T47D (cell line): ENCODE measurements around the gene RGS1.
"Not testable (repeated sequence)": the region's sequence is repeated elsewhere in the genome, so short reads cannot be mapped to it uniquely, and the experiment has no call there.

ENCODE experiments used
- DNase-seq, 2 experiments: peaks; one replicate each; pipeline versions ENCODE4 v3.0.0 to v3.0.0-alpha.2; 2011 to 2012; ENCODE audit warnings: low read depth in 1 of 2, low spot score in 1 of 2
- JUND ChIP-seq: IDR thresholded peaks from 2 replicates; pipeline ENCODE4 v1.6.1; 2012; ENCODE audit warnings: low read depth
- in situ Hi-C: cut with HindIII; loops from 2 replicates; pipeline ENCODE4 v1.10.0; 2016; ENCODE audit warnings: low sequenced_read_pairs, low pct_unique_long_range_greater_than_20kb

The RGS1 gene

DNA sequence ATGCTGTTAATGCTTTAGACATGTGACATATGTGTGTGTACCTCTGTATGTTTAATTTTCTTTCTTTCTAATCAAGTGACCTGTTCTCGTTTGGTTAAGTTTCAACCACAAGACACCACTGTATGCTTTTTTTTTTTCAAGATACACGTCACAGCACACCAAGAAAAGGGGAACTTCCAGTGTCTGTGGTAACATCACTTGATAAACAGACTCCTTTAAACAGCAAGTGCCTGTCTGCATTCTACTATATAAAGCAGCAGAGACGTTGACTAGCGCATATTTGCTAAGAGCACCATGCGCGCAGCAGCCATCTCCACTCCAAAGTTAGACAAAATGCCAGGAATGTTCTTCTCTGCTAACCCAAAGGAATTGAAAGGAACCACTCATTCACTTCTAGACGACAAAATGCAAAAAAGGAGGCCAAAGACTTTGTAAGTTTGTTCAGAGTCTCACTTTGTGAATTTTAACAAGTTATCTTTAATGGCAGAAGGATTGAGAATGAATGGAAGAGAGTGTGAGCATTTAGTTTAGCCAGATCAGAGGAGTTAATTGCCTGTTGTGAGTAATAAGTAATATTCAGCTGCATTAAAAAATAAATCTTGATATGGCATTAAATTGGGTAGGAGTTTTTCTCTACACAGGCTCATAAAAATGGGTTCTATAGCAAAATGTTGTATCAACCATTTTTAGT, at the start of gene RGS1:
RGS1 (plus strand) TSS at position 275 of the 691 bp plus-strand sequence; CDS start at position 295, 20 bp downstream.
- no peak for TF ChIP-seq JUND
- in situ Hi-C loops: no loop called here
- no peak for DNase-seq

GRCh38 chr1:192527111-192527795, 48.3 kb upstream of the RGS1 start:
- in situ Hi-C loops: no loop called here
- DNase-seq: no peak
- no peak for TF ChIP-seq JUND

DNA sequence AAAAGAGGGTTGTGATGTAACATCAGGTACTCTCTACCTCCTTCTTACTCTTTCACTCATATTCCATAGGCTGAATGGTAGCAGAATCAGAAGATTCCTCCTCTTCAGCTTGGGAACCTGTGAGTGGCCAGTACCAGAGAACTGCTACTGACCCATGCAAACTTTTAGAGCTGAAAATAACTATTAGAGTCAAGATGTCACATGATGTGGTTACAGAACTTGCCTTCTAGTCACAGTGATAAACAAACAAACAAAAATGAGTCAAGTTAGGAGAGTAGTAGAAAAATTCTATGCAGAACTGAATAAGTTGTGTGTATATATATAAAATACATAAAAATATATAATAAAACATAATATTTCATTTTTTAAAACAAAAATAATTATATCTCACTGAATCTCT, 47.6 kb upstream of the RGS1 start:
- DNase-seq: no peak
- TF ChIP-seq JUND: no peak
- in situ Hi-C loops: no loop called here

- DNase-seq: no peak
- TF ChIP-seq JUND: no peak
- in situ Hi-C loops: no loop called here
Measured at GRCh38 chr1:192529031-192529755, 46.4 kb upstream of the RGS1 start.

- no peak for TF ChIP-seq JUND
- DNase-seq: no peak
- in situ Hi-C loops: no loop called here
Measured at GRCh38 chr1:192529811-192530210, 45.8 kb upstream of the RGS1 start.

GRCh38 chr1:192530254-192530653, 45.3 kb upstream of the RGS1 start:
- in situ Hi-C loops: no loop called here
- no peak for DNase-seq
- no peak for TF ChIP-seq JUND

GRCh38 chr1:192531037-192531703, 44.4 kb upstream of the RGS1 start:
- in situ Hi-C loops: not testable (repeated sequence)
- peak in 1 of 2 experiments; percentile 15 for DNase-seq

DNA sequence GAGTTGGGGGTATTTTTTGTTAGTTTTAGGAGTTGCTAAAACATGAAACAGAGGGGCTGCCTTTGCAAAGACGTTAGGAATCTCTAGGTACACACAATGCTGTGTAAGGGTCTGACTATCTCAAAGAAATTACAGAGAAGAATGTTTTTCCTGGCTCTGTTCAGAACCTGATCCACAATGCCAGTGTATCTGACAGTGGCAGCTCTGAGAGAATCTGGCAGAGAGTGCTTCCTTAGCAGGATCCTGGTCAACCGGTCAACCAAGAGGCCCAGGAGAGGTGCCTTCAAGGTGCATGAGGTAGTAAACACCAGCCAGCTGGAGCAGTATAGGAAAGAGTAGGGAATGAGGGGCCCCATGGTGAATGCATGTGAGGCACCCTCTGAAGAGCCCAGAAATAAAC, 40.9 kb upstream of the RGS1 start:
- TF ChIP-seq JUND: no peak
- in situ Hi-C loops: no loop called here
- peak in 1 of 2 experiments; percentile 56 for DNase-seq

- in situ Hi-C loops: no loop called here
- no peak for DNase-seq
- no peak for TF ChIP-seq JUND
Measured at GRCh38 chr1:192535916-192536664, 39.5 kb upstream of the RGS1 start.

GRCh38 chr1:192538407-192539296, 36.9 kb upstream of the RGS1 start:
- TF ChIP-seq JUND: no peak
- in situ Hi-C loops: no loop called here
- no peak for DNase-seq

DNA sequence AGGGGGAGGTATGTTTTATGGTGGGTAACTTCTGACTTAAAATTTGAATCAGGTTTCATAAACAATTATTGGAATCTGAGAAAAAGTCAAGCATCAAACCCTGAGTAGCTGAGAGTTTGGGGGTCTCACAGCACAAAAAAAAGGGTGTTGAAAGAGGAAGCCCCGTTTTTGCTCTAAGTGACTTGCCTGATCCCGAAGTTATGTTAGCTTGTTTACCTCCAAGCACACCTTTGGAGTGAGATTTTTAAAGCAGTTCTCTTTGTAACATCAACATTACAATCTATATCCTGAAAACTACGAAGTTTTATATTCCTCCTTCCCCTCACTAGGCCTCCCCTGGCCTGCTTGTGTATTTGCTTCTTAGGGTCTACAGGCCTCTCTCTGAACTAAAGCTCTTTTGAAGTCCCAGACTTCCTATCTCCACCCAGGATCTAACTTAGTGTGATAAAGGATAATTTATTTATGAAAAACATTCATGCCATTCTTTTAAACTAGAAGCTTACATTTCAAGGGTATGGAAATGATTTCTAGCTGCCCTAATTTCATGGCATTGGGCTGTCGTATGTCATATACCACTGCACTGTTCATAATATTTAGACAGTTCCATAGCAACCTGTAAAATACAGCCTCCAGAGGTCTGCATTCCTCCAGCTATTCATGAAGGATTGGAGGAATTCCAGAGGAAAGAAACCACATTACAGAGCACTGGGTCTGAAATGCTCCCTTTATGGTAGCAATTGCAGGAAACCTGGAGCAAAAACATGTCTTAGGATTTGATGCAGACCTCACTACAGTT, 36.1 kb upstream of the RGS1 start:
- TF ChIP-seq JUND: no peak
- peak; percentile 8 to 76 for DNase-seq
- in situ Hi-C loops: no loop called here
